Neural progenitor cell (in vitro differentiated cells): ENCODE measurements around the gene MAML3. TPM values are rescaled to one million over a fixed set of nuclear protein-coding genes. Genes with fewer than 3 reads are reported as not detected.
A peak's percentile ranks its signal among the peaks of the same experiment; 100 is the strongest.

Experiments used
- DNase-seq: peaks from one replicate; pipeline ENCODE4 v3.0.0-alpha.2; 2016; ENCODE audit warnings: low spot score
- H2AFZ ChIP-seq: fragments of 200-600 bp; sonication (generic); replicated peaks from 2 replicates; pipeline ENCODE4 v1.6.1; 2016; ENCODE audit warnings: antibody characterized with exemption
- H3F3A ChIP-seq: fragments of 200-600 bp; sonication (generic); 2 replicates; pipeline ENCODE4 v1.6.1; 2016; ENCODE audit warnings: antibody characterized with exemption, low read depth
- H3K27ac ChIP-seq: fragments of 200-600 bp; sonication (generic); 2 replicates; pipeline ENCODE4 v1.5.1; 2016; ENCODE audit warnings: mild to moderate bottlenecking
- H3K27me3 ChIP-seq: fragments of 200-600 bp; sonication (generic); 2 replicates; pipeline ENCODE4 v1.6.1; 2016; ENCODE audit warnings: mild to moderate bottlenecking, moderate library complexity
- H3K36me3 ChIP-seq: fragments of 200-600 bp; sonication (generic); 2 replicates; pipeline ENCODE4 v1.5.1; 2016
- H3K4me1 ChIP-seq: fragments of 200-600 bp; sonication (generic); 2 replicates; pipeline ENCODE4 v1.6.1; 2016; ENCODE audit warnings: mixed run types
- H3K4me2 ChIP-seq: fragments of 200-600 bp; sonication (generic); 2 replicates; pipeline ENCODE4 v1.6.1; 2016
- H3K4me3 ChIP-seq: fragments of 200-600 bp; sonication (generic); 2 replicates; pipeline ENCODE4 v1.5.1; 2016
- H3K79me2 ChIP-seq: fragments of 200-600 bp; sonication (generic); 2 replicates; pipeline ENCODE4 v1.6.1; 2016; ENCODE audit warnings: low read depth
- H3K9ac ChIP-seq: fragments of 200-600 bp; sonication (generic); 2 replicates; pipeline ENCODE4 v1.6.1; 2016
- H3K9me3 ChIP-seq: fragments of 200-600 bp; sonication (generic); 2 replicates; pipeline ENCODE4 v1.5.1; 2016; ENCODE audit warnings: low read depth
- H4K20me1 ChIP-seq: fragments of 200-600 bp; sonication (generic); 2 replicates; pipeline ENCODE4 v1.6.1; 2016; ENCODE audit warnings: low read depth
- H3K27ac Mint-ChIP-seq: 3 replicates; pipeline ENCODE4 v1.8.0; 2021; ENCODE audit warnings: mixed read lengths
- H3K27me3 Mint-ChIP-seq: 2 replicates; pipeline ENCODE4 v1.8.0; 2022; ENCODE audit warnings: low read depth, mild to moderate bottlenecking, inconsistent platforms, moderate library complexity, mixed read lengths; ENCODE audit not compliant: insufficient read depth
- H3K36me3 Mint-ChIP-seq: 3 replicates; pipeline ENCODE4 v1.8.0; 2021; ENCODE audit warnings: mixed read lengths
- H3K4me1 Mint-ChIP-seq: 3 replicates; pipeline ENCODE4 v1.8.0; 2021; ENCODE audit warnings: mixed read lengths
- H3K4me3 Mint-ChIP-seq: 3 replicates; pipeline ENCODE4 v1.8.0; 2021; ENCODE audit warnings: mild to moderate bottlenecking, moderate library complexity, mixed read lengths
- H3K9me3 Mint-ChIP-seq: 3 replicates; pipeline ENCODE4 v1.8.0; 2020; ENCODE audit warnings: mixed read lengths
- CTCF ChIP-seq: fragments of 200-600 bp; sonication (generic); IDR thresholded peaks from 2 replicates; pipeline ENCODE4 v1.5.1; 2017; ENCODE audit warnings: antibody characterized with exemption, mild to moderate bottlenecking
- EZH2 ChIP-seq: fragments of 200-600 bp; sonication (generic); IDR thresholded peaks from 2 replicates; pipeline ENCODE4 v1.6.1; 2017; ENCODE audit warnings: antibody characterized with exemption, mild to moderate bottlenecking, moderate library complexity
- EZH2phosphoT487 ChIP-seq: fragments of 200-600 bp; sonication (generic); IDR thresholded peaks from 2 replicates; pipeline ENCODE4 v1.6.1; 2017; ENCODE audit warnings: antibody characterized with exemption
- total RNA-seq: library from RNA; depleted of rRNA; stranded (reverse); fragments of >200 nt; gene quantifications from 2 replicates; pipeline ENCODE4 v1.2.3, GENCODE V29; 2015; ENCODE audit warnings: low replicate concordance

Gene MAML3
- total RNA-seq, 1 donor from 2014 or later, result 14.4 TPM

GRCh38 chr4:139924782-139925181, 229.2 kb downstream of the MAML3 start:
- H3K9me3 Mint-ChIP-seq, result no peaks in the 10 kb centered on the region

GRCh38 chr4:139922406-139923024, 231.5 kb downstream of the MAML3 start:
- no peaks in the 10 kb centered on the region for H3F3A ChIP-seq
- peaks cover 3% of the 10 kb centered on the region for H3K27me3 Mint-ChIP-seq
- H2AFZ ChIP-seq, result no peak overlapping the region
- H3K9ac ChIP-seq, result no peak overlapping the region
- peaks cover 42% of the 10 kb centered on the region for H3K4me1 ChIP-seq
- H3K4me3 Mint-ChIP-seq, result no peak overlapping the region
- no peak for TF ChIP-seq EZH2phosphoT487
- no peak overlapping the region for H3K4me3 ChIP-seq
- no peaks in the 10 kb centered on the region for H3K79me2 ChIP-seq
- no peaks in the 10 kb centered on the region for H3K9me3 ChIP-seq
- H3K4me2 ChIP-seq, result peak overlapping the region; percentile 56
- DNase-seq, result no peak
- H3K27ac Mint-ChIP-seq, result no peak overlapping the region
- peaks cover 27% of the 10 kb centered on the region for H4K20me1 ChIP-seq
- no peaks in the 10 kb centered on the region for H3K9me3 Mint-ChIP-seq
- H3K36me3 Mint-ChIP-seq, result no peaks in the 10 kb centered on the region
- H3K27ac ChIP-seq, result no peak overlapping the region
- H3K4me1 Mint-ChIP-seq, result peaks cover 43% of the 10 kb centered on the region
- H3K36me3 ChIP-seq, result no peaks in the 10 kb centered on the region
- H3K27me3 ChIP-seq, result no peaks in the 10 kb centered on the region

More at GRCh38 chr4:139924782-139925181, 229.2 kb downstream of the MAML3 start:
- Histone ChIP-seq H4K20me1 (peaks cover 27% of the 10 kb centered on the region), H3K4me3 (no peak overlapping the region), H3F3A (no peaks in the 10 kb centered on the region), H3K27me3 (no peaks in the 10 kb centered on the region), H3K79me2 (no peaks in the 10 kb centered on the region), H3K9me3 (no peaks in the 10 kb centered on the region), H3K9ac (no peak overlapping the region), H3K36me3 (no peaks in the 10 kb centered on the region), H3K4me1 (peaks cover 40% of the 10 kb centered on the region), H2AFZ (no peak overlapping the region), H3K27ac (no peak overlapping the region), H3K4me2 (no peak overlapping the region)
- Mint-ChIP-seq H3K27ac (no peak overlapping the region), H3K4me3 (no peak overlapping the region), H3K4me1 (peaks cover 31% of the 10 kb centered on the region), H3K27me3 (peaks cover 3% of the 10 kb centered on the region), H3K36me3 (no peaks in the 10 kb centered on the region)
- TF ChIP-seq EZH2phosphoT487 (no peak), EZH2 (no peak), CTCF (no peak)
- no peak for DNase-seq

GRCh38 chr4:139921429-139922184, 232.4 kb downstream of the MAML3 start:
- Mint-ChIP-seq H3K4me3 (peak overlapping the region; percentile 16), H3K27ac (peak overlapping the region; percentile 86), H3K36me3 (no peaks in the 10 kb centered on the region), H3K9me3 (no peaks in the 10 kb centered on the region), H3K27me3 (peaks cover 3% of the 10 kb centered on the region), H3K4me1 (peaks cover 47% of the 10 kb centered on the region)
- Histone ChIP-seq H4K20me1 (peaks cover 27% of the 10 kb centered on the region), H2AFZ (no peak overlapping the region), H3K79me2 (no peaks in the 10 kb centered on the region), H3K9ac (no peak overlapping the region), H3F3A (no peaks in the 10 kb centered on the region), H3K9me3 (no peaks in the 10 kb centered on the region), H3K36me3 (no peaks in the 10 kb centered on the region), H3K27ac (no peak overlapping the region), H3K27me3 (no peaks in the 10 kb centered on the region), H3K4me2 (peak overlapping the region; percentile 56), H3K4me3 (no peak overlapping the region), H3K4me1 (peaks cover 42% of the 10 kb centered on the region)
- peak; percentile 40 for DNase-seq
- TF ChIP-seq EZH2phosphoT487 (no peak), EZH2 (no peak), CTCF (no peak)
